HG02840 (cell line): ENCODE measurements around the gene RPGRIP1L.

Source experiments
- ATAC-seq: cut with Tn5 transposase; IDR thresholded peaks from one replicate; pipeline ENCODE4 v1.9.1; 2021; ENCODE audit warnings: mild to moderate bottlenecking, moderate library complexity, moderate number of reproducible peaks; ENCODE audit not compliant: unreplicated experiment, low FRiP score

RPGRIP1L gene

GRCh38 chr16:53608094-53608493 lies 95.6 kb downstream of the RPGRIP1L start:
- ATAC-seq: no peak

GRCh38 chr16:53605831-53606400 lies 97.7 kb downstream of the RPGRIP1L start:
- no peak for ATAC-seq

GRCh38 chr16:53605356-53605755 lies 98.3 kb downstream of the RPGRIP1L start:
- ATAC-seq: no peak

GRCh38 chr16:53601961-53602360 lies 101.7 kb downstream of the RPGRIP1L start:
- ATAC-seq: no peak

- ATAC-seq: no peak
Measured at GRCh38 chr16:53600616-53601015, 103.0 kb downstream of the RPGRIP1L start.

- ATAC-seq: no peak
Measured at GRCh38 chr16:53600126-53600525, 103.5 kb downstream of the RPGRIP1L start.

GRCh38 chr16:53599548-53599947 lies 104.1 kb downstream of the RPGRIP1L start:
- no peak for ATAC-seq

- no peak for ATAC-seq
Measured at GRCh38 chr16:53598511-53599275, 105.0 kb downstream of the RPGRIP1L start.

GRCh38 chr16:53597776-53598175 lies 105.9 kb downstream of the RPGRIP1L start:
- ATAC-seq: no peak

GRCh38 chr16:53588081-53588648 lies 115.5 kb downstream of the RPGRIP1L start:
- no peak for ATAC-seq

GRCh38 chr16:53583401-53583800 lies 120.3 kb downstream of the RPGRIP1L start:
- no peak for ATAC-seq

GRCh38 chr16:53581784-53582183 lies 121.9 kb downstream of the RPGRIP1L start:
- no peak for ATAC-seq

GRCh38 chr16:53580038-53580802 lies 123.4 kb downstream of the RPGRIP1L start:
- ATAC-seq: no peak

GRCh38 chr16:53576904-53577303 lies 126.8 kb downstream of the RPGRIP1L start:
- ATAC-seq: no peak

- ATAC-seq: no peak
Measured at GRCh38 chr16:53576210-53576609, 127.4 kb downstream of the RPGRIP1L start.

GRCh38 chr16:53571763-53572162 lies 131.9 kb downstream of the RPGRIP1L start:
- no peak for ATAC-seq

- ATAC-seq: no peak
Measured at GRCh38 chr16:53566552-53567245, 137.0 kb downstream of the RPGRIP1L start.

GRCh38 chr16:53565296-53565863 lies 138.3 kb downstream of the RPGRIP1L start:
- ATAC-seq: no peak

- no peak for ATAC-seq
Measured at GRCh38 chr16:53563426-53563825, 140.2 kb downstream of the RPGRIP1L start.
